ENCODE results near the gene NHERF1.

DNA sequence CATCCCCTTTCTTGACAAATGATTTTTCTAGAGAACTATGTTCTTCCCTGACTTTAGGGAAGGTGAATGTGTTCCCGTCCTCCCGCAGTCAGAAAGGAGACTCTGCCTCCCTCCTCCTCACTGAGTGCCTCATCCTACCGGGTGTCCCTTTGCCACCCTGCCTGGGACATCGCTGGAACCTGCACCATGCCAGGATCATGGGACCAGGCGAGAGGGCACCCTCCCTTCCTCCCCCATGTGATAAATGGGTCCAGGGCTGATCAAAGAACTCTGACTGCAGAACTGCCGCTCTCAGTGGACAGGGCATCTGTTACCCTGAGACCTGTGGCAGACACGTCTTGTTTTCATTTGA, 20.3 kb downstream of the NHERF1 start:
- TF ChIP-seq, protein P1, sequence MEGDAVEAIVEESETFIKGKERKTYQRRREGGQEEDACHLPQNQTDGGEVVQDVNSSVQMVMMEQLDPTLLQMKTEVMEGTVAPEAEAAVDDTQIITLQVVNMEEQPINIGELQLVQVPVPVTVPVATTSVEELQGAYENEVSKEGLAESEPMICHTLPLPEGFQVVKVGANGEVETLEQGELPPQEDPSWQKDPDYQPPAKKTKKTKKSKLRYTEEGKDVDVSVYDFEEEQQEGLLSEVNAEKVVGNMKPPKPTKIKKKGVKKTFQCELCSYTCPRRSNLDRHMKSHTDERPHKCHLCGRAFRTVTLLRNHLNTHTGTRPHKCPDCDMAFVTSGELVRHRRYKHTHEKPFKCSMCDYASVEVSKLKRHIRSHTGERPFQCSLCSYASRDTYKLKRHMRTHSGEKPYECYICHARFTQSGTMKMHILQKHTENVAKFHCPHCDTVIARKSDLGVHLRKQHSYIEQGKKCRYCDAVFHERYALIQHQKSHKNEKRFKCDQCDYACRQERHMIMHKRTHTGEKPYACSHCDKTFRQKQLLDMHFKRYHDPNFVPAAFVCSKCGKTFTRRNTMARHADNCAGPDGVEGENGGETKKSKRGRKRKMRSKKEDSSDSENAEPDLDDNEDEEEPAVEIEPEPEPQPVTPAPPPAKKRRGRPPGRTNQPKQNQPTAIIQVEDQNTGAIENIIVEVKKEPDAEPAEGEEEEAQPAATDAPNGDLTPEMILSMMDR (IDR thresholded peaks at IDR 0.05) = no peak
- no peak for TF ChIP-seq POLR2A (IDR thresholded peaks at IDR 0.05)
- TF ChIP-seq POLR2AphosphoS5 (IDR thresholded peaks at IDR 0.05) = no peak

All from breast epithelium (tissue), 3 donors.